Esophagus muscularis mucosa (tissue), 4 donors: Measurements from ENCODE around the gene STON2. TPM values are rescaled to one million over a fixed set of nuclear protein-coding genes. Genes with fewer than 3 reads are reported as not detected.
A peak's percentile ranks its signal among the peaks of the same experiment; 100 is the strongest.
"Not testable (repeated sequence)": the region's sequence is repeated elsewhere in the genome, so short reads cannot be mapped to it uniquely, and the experiment has no call there.

Experiments
- DNase-seq: peaks from one replicate; pipeline ENCODE4 v3.0.0-alpha.2; 2017; ENCODE audit errors: extremely low spot score
- H3K27ac ChIP-seq, 4 donors: fragments of 200-600 bp; sonication (generic); replicated peaks in 1 of 4; 1 replicate in 3 of 4; 2 replicates in 1 of 4; pipeline ENCODE4 v1.5.1; 2016 to 2019; ENCODE audit warnings: mild to moderate bottlenecking in 1 of 4
- H3K27me3 ChIP-seq, 4 donors: fragments of 200-600 bp; sonication (generic); one replicate each; pipeline versions ENCODE4 v1.5.1 to v1.6.0; 2016 to 2019
- H3K36me3 ChIP-seq, 4 donors: fragments of 200-600 bp; sonication (generic); one replicate each; pipeline ENCODE4 v1.5.1; 2016 to 2019
- H3K4me1 ChIP-seq, 4 donors: fragments of 200-600 bp; sonication (generic); one replicate each; pipeline ENCODE4 v1.5.1; 2016 to 2019
- H3K4me3 ChIP-seq, 4 donors: fragments of 200-600 bp; sonication (generic); 1 replicate in 2 of 4; 2 replicates in 2 of 4; pipeline ENCODE4 v1.5.1; 2016 to 2019; ENCODE audit warnings: mild to moderate bottlenecking in 4 of 4, moderate library complexity in 1 of 4
- H3K9me3 ChIP-seq, 4 donors: fragments of 200-600 bp; sonication (generic); 1 replicate in 3 of 4; 2 replicates in 1 of 4; pipeline ENCODE4 v1.5.1; 2016 to 2019
- EP300 ChIP-seq: sonication (generic); formaldehyde crosslinking; IDR thresholded peaks from one replicate; pipeline ENCODE4 v1.6.1; 2017; ENCODE audit warnings: antibody characterized with exemption
- POLR2A ChIP-seq: fragments of 450-650 bp; IDR thresholded peaks from one replicate; pipeline ENCODE4 v1.6.1; 2017; ENCODE audit warnings: antibody characterized with exemption, moderate library complexity, mild to moderate bottlenecking, low read depth
- POLR2AphosphoS5 ChIP-seq, 2 donors: sonication (generic); formaldehyde crosslinking; IDR thresholded peaks; one replicate each; pipeline ENCODE4 v1.6.1; 2017; ENCODE audit warnings: antibody characterized with exemption in 2 of 2
- WGBS: methylation state at CpG from one replicate; pipeline ENCODE4 v1.1.5; 2018; 5-methylcytosine and 5-hydroxymethylcytosine counted together
- intact Hi-C: fragments of 100-400 bp; cut with DNase I; formaldehyde crosslinking; loops from one replicate; pipeline ENCODE4 v1.15.1; 2023
- total RNA-seq, 4 donors: library from RNA; depleted of rRNA; stranded (reverse); fragments of >200 nt; gene quantifications; one replicate each; pipeline versions ENCODE4 v1.1.0 to v1.2.1, GENCODE V29; 2016
- TF ChIP-seq, protein P1 (sequence below), 3 experiments: fragments of 200-600 bp in 2 of 3; fragments of 450-650 bp in 1 of 3; sonication (generic) in 2 of 3; IDR thresholded peaks; one replicate each; pipeline ENCODE4 v1.5.1; 2017 to 2019; ENCODE audit warnings: antibody characterized with exemption in 3 of 3, mild to moderate bottlenecking in 2 of 3, moderate library complexity in 1 of 3

The STON2 gene
- total RNA-seq, 4 donors from 2014 or later = 7.6 to 9.6 (median 8.8) TPM

DNA sequence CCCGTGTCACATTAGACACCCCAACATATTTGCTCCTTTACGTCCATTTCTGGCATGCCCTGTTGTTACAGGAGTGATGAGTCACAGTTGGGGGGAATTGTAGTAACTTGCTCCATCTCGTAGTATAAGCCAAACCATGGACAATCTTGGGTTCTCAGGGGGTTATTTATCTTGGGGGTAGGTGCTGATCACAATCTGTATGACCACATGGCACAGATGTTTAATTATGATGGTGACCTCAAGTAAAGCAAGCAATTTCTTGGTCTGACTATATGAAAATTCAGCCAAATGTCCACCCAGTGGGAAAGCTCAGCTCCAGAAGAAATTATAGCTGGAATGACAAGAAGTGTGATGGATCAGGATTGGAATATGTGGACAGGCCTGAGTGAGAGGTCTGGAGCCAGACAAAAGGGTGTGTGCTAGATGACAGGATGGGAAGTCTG is 32.1 kb upstream of the STON2 start:
- 63% methylated on average over 3 of the region's 3 CpGs for WGBS
- no peaks in the 10 kb centered on the region for H3K9me3 ChIP-seq
- H3K4me1 ChIP-seq = peaks cover 13 to 30% (median 23%) of the 10 kb centered on the region in 4 donors
- H3K27me3 ChIP-seq = peaks cover 0 to 87% (median 9%) of the 10 kb centered on the region in 4 donors
- intact Hi-C loops = no loop called here
- no peaks in the 10 kb centered on the region for H3K36me3 ChIP-seq
- DNase-seq = no peak
- no peak overlapping the region for H3K4me3 ChIP-seq
- no peak overlapping the region for H3K27ac ChIP-seq
- no peak for TF ChIP-seq POLR2AphosphoS5 (IDR thresholded peaks at IDR 0.05)
- no peak for TF ChIP-seq POLR2A
- TF ChIP-seq, protein P1, sequence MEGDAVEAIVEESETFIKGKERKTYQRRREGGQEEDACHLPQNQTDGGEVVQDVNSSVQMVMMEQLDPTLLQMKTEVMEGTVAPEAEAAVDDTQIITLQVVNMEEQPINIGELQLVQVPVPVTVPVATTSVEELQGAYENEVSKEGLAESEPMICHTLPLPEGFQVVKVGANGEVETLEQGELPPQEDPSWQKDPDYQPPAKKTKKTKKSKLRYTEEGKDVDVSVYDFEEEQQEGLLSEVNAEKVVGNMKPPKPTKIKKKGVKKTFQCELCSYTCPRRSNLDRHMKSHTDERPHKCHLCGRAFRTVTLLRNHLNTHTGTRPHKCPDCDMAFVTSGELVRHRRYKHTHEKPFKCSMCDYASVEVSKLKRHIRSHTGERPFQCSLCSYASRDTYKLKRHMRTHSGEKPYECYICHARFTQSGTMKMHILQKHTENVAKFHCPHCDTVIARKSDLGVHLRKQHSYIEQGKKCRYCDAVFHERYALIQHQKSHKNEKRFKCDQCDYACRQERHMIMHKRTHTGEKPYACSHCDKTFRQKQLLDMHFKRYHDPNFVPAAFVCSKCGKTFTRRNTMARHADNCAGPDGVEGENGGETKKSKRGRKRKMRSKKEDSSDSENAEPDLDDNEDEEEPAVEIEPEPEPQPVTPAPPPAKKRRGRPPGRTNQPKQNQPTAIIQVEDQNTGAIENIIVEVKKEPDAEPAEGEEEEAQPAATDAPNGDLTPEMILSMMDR (IDR thresholded peaks at IDR 0.05) = no peak
- no peak for TF ChIP-seq EP300

DNA sequence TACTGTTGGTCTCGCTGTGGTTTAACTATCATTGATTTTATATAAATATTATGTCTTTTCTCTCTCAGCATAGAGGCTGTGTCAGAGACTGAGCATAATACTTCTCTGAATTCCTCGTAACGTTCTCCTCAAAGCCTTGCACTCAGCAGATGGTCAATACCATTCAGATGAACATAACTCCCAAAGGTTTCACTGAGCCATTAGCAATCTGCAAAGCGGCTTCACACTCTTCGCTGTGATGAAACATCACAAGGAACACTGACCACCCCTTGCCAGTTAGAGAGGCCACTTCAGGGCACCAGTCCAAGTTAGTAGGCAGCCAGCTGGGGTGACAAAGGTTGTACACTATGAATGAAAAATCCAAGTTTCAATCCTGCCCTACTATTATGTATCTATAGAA is 30.1 kb upstream of the STON2 start:
- no peak for TF ChIP-seq POLR2AphosphoS5 (IDR thresholded peaks at IDR 0.05)
- no peak for TF ChIP-seq EP300
- TF ChIP-seq POLR2A = no peak
- no peak for DNase-seq
- H3K4me3 ChIP-seq = no peak overlapping the region
- intact Hi-C loops = no loop called here
- no peak overlapping the region for H3K27ac ChIP-seq
- H3K9me3 ChIP-seq = no peaks in the 10 kb centered on the region
- peaks cover 0 to 77% (median 2%) of the 10 kb centered on the region in 4 donors for H3K27me3 ChIP-seq
- no peaks in the 10 kb centered on the region for H3K36me3 ChIP-seq
- WGBS = 70% methylated on average over 5 of the region's 5 CpGs
- H3K4me1 ChIP-seq = peaks cover 1 to 12% (median 7%) of the 10 kb centered on the region in 4 donors

DNA sequence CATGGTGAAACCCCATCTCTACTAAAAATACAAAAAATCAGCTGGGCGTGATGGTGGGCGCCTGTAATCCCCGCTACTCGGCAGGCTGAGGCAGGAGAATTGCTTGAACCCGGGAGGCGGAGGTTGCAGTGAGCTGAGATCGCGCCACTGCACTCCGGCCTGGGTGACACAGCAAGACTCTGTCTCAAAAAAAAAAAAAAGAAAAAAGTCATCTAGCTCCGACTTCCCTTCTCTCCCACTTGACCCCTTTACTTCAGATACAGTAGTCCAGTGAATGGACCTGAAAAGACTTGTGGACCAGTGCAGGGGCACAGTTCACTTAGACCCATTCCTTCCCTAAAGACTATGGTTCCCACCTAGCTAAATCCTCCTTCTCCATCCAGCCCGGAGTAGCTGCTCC is 29.6 kb upstream of the STON2 start:
- H3K4me3 ChIP-seq = not testable (repeated sequence)

GRCh38 chr14:81429028-81429427 is 28.9 kb upstream of the STON2 start:
- H3K4me1 ChIP-seq = peaks cover 0 to 8% (median 5%) of the 10 kb centered on the region in 4 donors
- no peak overlapping the region for H3K27ac ChIP-seq
- no peak for DNase-seq
- peaks cover 0 to 65% (median 0%) of the 10 kb centered on the region in 4 donors for H3K27me3 ChIP-seq
- H3K36me3 ChIP-seq = no peaks in the 10 kb centered on the region
- H3K4me3 ChIP-seq = no peak overlapping the region
- intact Hi-C loops = no loop called here
- no peaks in the 10 kb centered on the region for H3K9me3 ChIP-seq
- WGBS = 83% methylated on average over 1 of the region's 1 CpG
- TF ChIP-seq POLR2A (no peak), POLR2AphosphoS5 (IDR thresholded peaks at IDR 0.05) (no peak), EP300 (no peak)
- TF ChIP-seq, protein P1 (IDR thresholded peaks at IDR 0.05) = no peak

More for the DNA sequence above, 29.6 kb upstream of the STON2 start:
- H3K36me3 ChIP-seq, H3K4me1 ChIP-seq, DNase-seq, H3K9me3 ChIP-seq, intact Hi-C loops, H3K27ac ChIP-seq: not testable (repeated sequence)
- 91% methylated on average over 11 of the region's 11 CpGs for WGBS
- H3K27me3 ChIP-seq = peaks cover 0 to 72% (median 0%) of the 10 kb centered on the region in 4 donors

- Histone ChIP-seq H3K4me1 (peaks cover 0 to 14% (median 8%) of the 10 kb centered on the region in 4 donors), H3K27ac (peak overlapping the region in 2 of 4 donors; percentile 7 to 18), H3K9me3 (no peaks in the 10 kb centered on the region), H3K27me3 (peaks cover 0 to 51% (median 0%) of the 10 kb centered on the region in 4 donors), H3K36me3 (no peaks in the 10 kb centered on the region), H3K4me3 (no peak overlapping the region)
- DNase-seq = no peak
- 22% methylated on average over 8 of the region's 8 CpGs for WGBS
- TF ChIP-seq POLR2AphosphoS5 (IDR thresholded peaks at IDR 0.05) (peak in 1 of 2 donors; percentile 14), POLR2A (no peak)
- intact Hi-C loops = no loop called here
These were observed 27.4 kb upstream of the STON2 start for GRCh38 chr14:81427348-81428058.

GRCh38 chr14:81423504-81423903 is 23.4 kb upstream of the STON2 start:
- WGBS = 54% methylated on average over 4 of the region's 6 CpGs
- Histone ChIP-seq H3K36me3 (no peaks in the 10 kb centered on the region), H3K4me3 (no peak overlapping the region), H3K4me1 (peaks cover 0 to 14% (median 8%) of the 10 kb centered on the region in 4 donors), H3K27me3 (peaks cover 0 to 15% (median 0%) of the 10 kb centered on the region in 4 donors), H3K27ac (peak overlapping the region; percentile 19 to 58 (median 36)), H3K9me3 (no peaks in the 10 kb centered on the region)
- no peak for TF ChIP-seq EP300
- TF ChIP-seq POLR2A = no peak
- no peak for TF ChIP-seq POLR2AphosphoS5 (IDR thresholded peaks at IDR 0.05)
- TF ChIP-seq, protein P1 (IDR thresholded peaks at IDR 0.05) = no peak
- intact Hi-C loops = no loop called here
- no peak for DNase-seq
